Left lobe of liver (tissue), 2 donors: Measurements from ENCODE around the gene CCDC7. TPM values are rescaled to one million over a fixed set of nuclear protein-coding genes. Genes with fewer than 3 reads are reported as not detected.
"Not testable (repeated sequence)": the region's sequence is repeated elsewhere in the genome, so short reads cannot be mapped to it uniquely, and the experiment has no call there.

ENCODE experiments used
- ATAC-seq: fragments of 200-7000 bp; cut with Tn5 transposase; one replicate; pipeline ENCODE4 v1.9.1; 2020; ENCODE audit warnings: mild to moderate bottlenecking, moderate library complexity
- DNase-seq: peaks from one replicate; pipeline ENCODE4 v3.0.0-alpha.2; 2020; ENCODE audit warnings: low spot score
- total RNA-seq: library from RNA; stranded (reverse); gene quantifications from one replicate; pipeline ENCODE4 v1.2.1, GENCODE V29; 2021
- donor health status: DM: no; HTN: no; CAD: no; lungs with moderate emphysema.
- donor health status: DM: no; HTN: yes; CAD: no.

CCDC7 gene
- 4.9 TPM for total RNA-seq

GRCh38 chr10:32445740-32446535 lies at the start of gene CCDC7:
Gene CCDC7, plus strand, starts transcription at chr10:32446140. Its CDS starts 5,503 bp downstream, at chr10:32451643.
- DNase-seq (peak; percentile 85), ATAC-seq (peak; percentile 97)

- DNase-seq, ATAC-seq: not testable (repeated sequence)
These were observed 48.8 kb upstream of the CCDC7 start for GRCh38 chr10:32397163-32397562.

DNA sequence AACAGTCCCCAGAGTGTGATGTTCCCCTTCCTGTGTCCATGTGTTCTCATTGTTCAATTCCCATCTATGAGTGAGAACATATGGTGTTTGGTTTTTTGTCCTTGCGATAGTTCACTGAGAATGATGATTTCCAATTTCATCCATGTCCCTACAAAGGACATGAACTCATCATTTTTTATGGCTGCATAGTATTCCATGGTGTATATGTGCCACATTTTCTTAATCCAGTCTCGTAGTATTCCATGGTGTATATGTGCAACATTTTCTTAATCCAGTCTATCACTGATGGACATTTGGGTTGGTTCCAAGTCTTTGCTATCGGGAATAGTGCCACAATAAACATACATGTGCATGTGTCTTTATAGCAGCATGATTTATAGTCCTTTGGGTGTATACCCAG lies 46.2 kb upstream of the CCDC7 start:
- DNase-seq = not testable (repeated sequence)

DNA sequence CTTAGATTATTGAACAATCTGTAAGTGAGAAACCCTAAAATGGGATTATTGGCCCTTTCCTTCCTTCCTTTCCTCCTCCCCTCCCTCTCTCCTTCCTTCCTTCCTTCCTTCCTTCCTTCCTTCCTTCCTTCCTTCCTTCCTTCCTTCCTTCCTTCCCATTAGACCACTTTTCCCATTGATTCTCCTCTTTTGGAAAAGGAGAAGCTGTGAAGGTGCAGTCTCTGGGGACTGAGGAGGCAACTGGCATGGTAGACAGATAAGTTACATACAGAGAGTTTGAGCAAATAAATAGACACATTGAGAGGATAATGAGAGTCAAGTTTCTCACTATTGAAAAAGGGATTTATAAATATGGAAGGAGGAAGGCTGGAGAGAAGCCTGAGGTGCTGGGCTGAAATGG lies 45.0 kb upstream of the CCDC7 start:
- no peak for ATAC-seq
- no peak for DNase-seq

More for the DNA sequence above, 46.2 kb upstream of the CCDC7 start:
- ATAC-seq = not testable (repeated sequence)

- ATAC-seq = no peak
- no peak for DNase-seq
These were observed 43.4 kb upstream of the CCDC7 start for GRCh38 chr10:32402499-32402898.

DNA sequence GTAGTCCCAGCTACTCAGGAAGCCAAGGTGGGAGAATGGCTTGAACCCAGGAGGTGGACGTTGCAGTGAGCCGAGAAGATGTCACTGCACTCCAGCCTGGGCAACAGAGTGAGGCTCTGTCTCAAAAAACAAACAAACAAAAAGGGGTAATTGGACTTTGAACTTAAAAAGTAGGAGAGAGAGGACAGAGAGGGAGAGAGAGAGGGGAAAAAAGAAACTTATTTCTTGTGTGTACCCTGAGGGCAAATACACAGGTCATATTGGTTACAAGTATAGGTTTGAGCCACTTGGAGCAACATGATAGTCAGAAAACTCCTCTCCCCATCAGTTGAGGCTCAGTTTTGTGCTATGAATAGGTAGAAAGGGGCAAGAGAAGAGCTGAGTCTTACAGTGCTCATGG lies 42.8 kb upstream of the CCDC7 start:
- ATAC-seq = no peak
- DNase-seq = no peak

DNA sequence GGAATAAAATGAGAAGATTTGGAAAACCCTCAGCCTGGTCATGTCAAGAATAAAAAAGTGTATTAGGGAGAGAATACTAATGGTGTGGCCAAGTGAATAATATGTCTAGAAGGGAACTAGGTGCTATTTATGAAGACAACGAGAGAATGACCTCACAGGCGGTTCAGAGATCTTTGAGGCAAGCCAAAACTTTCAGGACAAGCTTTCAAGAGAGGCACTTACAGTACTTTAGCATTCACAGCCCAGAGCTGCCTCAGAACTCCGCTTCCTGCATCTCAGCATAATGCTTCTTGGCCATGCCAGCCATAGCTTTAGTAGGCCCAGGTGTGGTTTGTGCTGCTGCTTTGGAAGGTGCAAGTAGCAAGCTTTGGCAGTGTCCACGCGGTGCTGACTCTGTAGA lies 37.2 kb upstream of the CCDC7 start:
- ATAC-seq (no peak), DNase-seq (no peak)

- no peak for DNase-seq
- ATAC-seq = no peak
These were observed 36.2 kb upstream of the CCDC7 start for GRCh38 chr10:32409741-32410140.

DNA sequence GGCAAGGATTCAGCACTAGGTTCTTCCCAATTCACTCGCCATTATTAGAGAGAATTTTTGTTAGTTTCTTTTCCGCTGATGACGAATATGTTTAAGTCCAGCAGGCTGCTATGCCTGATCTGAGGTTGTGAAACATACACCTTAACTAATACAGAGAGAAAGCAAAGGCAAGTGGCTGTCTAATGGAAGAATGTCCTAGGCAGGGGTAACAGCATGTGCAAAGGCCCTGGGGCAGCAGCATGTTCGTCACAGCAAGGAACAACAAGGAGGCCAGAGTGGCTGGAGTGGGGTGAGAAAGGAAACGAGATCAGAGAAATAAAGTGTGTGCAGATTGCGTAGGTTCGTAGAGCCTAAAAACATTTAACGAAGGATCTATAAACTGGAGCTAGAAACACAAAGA lies 35.4 kb upstream of the CCDC7 start:
- ATAC-seq = no peak
- no peak for DNase-seq

DNA sequence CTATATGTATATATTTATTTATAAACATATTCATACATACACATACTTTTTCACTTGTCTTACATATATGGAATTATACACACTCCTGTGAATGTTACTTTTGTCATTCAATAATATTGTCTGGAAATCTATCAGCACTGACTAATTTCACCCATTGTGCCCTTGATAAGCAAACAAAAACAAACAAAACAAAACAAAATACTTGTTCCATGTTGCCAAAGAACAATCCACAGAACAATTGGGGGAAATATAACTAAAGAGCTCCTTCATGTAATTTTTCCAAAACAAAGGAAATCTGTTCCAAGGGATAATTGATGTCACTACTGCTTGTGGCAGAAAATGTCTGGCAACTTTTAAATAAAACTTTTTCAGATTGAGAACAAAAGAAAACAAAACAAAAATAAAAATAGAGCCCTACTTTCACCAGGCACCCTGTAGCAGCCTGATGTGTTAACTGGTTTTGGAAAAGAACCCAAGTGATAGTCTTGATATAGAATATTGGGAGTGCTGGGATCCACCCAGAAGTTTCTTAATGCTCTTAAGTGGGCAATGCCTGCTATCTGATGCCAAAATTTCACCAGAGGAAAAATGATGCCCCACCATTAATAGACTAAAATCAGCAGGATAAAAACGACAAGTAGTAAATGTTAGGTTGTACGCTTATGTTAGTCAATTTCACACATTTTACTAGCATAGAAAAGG lies 34.0 kb upstream of the CCDC7 start:
- no peak for ATAC-seq

GRCh38 chr10:32412499-32412853 lies 33.5 kb upstream of the CCDC7 start:
- DNase-seq (no peak), ATAC-seq (no peak)

More for the DNA sequence above, 34.0 kb upstream of the CCDC7 start:
- DNase-seq = no peak

- DNase-seq (no peak), ATAC-seq (no peak)
These were observed 32.4 kb upstream of the CCDC7 start for GRCh38 chr10:32413513-32413912.

GRCh38 chr10:32415361-32415760 lies 30.6 kb upstream of the CCDC7 start:
- ATAC-seq (no peak), DNase-seq (no peak)

DNA sequence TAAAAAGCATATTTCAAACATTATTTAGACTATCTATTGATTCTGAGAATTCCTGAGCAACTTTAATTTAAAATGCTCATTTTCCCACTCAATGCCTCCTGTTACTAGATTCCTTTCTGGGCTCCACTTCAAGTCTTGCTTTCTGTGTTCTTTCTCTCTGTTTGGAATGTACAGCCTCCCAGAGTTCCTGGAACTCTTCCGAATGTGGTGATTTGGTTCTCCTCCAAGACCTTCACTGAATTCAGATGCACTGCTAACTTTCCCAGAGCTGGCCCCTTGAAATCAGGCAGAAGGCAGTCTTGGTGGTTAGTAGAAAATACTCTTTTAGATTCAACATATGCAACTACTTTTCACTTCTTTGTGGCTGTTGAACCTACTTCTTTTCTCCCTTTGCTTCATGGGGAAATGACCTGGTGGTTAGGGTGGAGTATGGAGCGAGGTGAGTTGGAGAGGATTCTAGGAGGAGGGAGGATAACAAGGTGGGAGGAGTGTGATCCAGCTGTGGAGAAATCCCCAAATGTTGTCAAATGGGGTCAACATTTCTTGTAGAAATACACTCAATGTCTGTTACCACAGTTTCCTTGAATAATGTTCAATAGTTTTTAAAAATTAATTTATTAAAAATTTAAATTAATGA lies 27.9 kb upstream of the CCDC7 start:
- DNase-seq (no peak), ATAC-seq (no peak)

DNA sequence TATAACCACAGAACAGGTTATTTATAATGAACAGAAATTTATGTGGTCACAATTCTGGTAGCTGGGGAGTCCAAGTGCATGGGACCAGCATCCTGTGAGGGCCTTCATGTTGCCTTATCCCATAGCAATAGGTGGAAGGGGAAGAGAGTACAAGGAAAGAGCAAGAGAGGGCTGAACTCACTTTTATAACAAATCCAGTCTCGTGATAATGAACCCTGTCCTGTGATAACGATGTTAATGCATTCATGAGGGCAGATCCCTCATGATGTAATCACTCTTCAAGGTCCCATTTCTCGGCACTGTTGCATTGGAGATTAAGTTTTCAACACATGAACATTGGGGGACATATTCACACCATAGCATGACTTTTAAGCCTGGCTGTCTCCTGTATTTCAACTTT lies 27.4 kb upstream of the CCDC7 start:
- DNase-seq (no peak), ATAC-seq (no peak)

GRCh38 chr10:32419615-32420014 lies 26.3 kb upstream of the CCDC7 start:
- no peak for ATAC-seq
- no peak for DNase-seq

DNA sequence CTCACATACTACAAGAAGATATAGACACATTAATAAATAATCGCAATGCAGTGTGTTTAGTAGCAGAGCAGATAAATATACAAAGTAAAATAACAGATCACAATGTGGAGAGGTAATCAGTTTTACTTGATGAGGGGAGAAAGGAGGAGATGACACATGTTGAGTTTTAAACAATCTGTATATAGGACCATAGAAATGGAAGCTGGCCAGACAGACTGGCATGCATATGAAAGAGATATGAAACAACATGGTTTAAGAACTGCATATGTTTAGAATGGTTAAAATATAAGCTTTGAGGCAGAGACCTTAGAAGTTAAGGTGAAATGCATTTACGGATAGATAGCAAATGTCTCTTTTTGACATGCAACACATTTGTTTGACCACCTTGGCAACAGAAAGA lies 19.8 kb upstream of the CCDC7 start:
- ATAC-seq (no peak), DNase-seq (no peak)

DNA sequence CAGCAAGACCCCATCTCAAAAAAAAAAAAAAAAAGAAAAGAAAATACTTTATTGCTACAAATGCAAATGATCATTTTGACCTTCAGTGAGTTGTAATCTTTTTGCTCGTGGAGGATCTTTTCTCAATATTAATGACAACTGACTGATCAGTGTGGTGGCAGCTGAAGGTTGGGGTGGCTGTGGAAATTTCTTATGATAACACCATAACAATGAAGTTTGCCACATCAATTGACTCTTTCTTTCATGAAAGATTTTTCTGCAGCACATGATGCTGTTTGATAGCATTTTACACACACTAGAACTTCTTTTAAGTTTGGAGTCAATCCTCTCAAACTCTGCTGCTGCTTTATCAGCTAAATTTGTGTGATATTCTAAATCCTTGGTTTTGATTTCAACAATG lies 12.4 kb upstream of the CCDC7 start:
- DNase-seq (no peak), ATAC-seq (no peak)

- DNase-seq = no peak
- ATAC-seq = no peak
These were observed 9.7 kb upstream of the CCDC7 start for GRCh38 chr10:32436215-32436614.

- ATAC-seq = no peak
- DNase-seq = no peak
These were observed 8.6 kb upstream of the CCDC7 start for GRCh38 chr10:32437334-32437733.

GRCh38 chr10:32445036-32445435 lies 904 bp upstream of the CCDC7 start:
- no peak for DNase-seq
- no peak for ATAC-seq
